Measurements from ENCODE around the gene TUBB2B.

- no peak for TF ChIP-seq POLR2A (IDR thresholded peaks at IDR 0.05)
- TF ChIP-seq, protein P1, sequence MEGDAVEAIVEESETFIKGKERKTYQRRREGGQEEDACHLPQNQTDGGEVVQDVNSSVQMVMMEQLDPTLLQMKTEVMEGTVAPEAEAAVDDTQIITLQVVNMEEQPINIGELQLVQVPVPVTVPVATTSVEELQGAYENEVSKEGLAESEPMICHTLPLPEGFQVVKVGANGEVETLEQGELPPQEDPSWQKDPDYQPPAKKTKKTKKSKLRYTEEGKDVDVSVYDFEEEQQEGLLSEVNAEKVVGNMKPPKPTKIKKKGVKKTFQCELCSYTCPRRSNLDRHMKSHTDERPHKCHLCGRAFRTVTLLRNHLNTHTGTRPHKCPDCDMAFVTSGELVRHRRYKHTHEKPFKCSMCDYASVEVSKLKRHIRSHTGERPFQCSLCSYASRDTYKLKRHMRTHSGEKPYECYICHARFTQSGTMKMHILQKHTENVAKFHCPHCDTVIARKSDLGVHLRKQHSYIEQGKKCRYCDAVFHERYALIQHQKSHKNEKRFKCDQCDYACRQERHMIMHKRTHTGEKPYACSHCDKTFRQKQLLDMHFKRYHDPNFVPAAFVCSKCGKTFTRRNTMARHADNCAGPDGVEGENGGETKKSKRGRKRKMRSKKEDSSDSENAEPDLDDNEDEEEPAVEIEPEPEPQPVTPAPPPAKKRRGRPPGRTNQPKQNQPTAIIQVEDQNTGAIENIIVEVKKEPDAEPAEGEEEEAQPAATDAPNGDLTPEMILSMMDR (IDR thresholded peaks at IDR 0.05): no peak
Measured at GRCh38 chr6:3206339-3207015, 21.0 kb downstream of the TUBB2B start.

All from upper lobe of left lung (tissue), 4 donors.